CD8-positive, alpha-beta memory T cell (primary cell): ENCODE results near the gene MAGOH. TPM values are rescaled to one million over a fixed set of nuclear protein-coding genes. Genes with fewer than 3 reads are reported as not detected.

ENCODE experiments used
- CTCF ChIA-PET: fragments of 350-600 bp; sonication (Branson Sonifier 250); formaldehyde crosslinking; loops from one replicate; lab custom pipeline; 2021; ENCODE audit warnings: antibody characterized with exemption; lab: Charles Lee
- POLR2A ChIA-PET: fragments of 350-600 bp; sonication (Branson Sonifier 250); formaldehyde crosslinking; loops from one replicate; lab custom pipeline; 2021; ENCODE audit warnings: antibody characterized with exemption; lab: Charles Lee
- DNase-seq, 5 donors: peaks; one replicate each; pipeline versions ENCODE4 v3.0.0 to v3.0.0-alpha.2; 2020 to 2022; ENCODE audit warnings: mixed read lengths in 1 of 5
- H3K27ac ChIP-seq: one replicate; pipeline ENCODE4 v1.7.0; 2013; ENCODE audit warnings: low read depth, mild to moderate bottlenecking, low read length, moderate library complexity
- H3K27me3 ChIP-seq: 2 replicates; pipeline ENCODE4 v1.7.0; 2013; ENCODE audit warnings: low read length, mild to moderate bottlenecking; ENCODE audit not compliant: insufficient read depth, poor library complexity, severe bottlenecking
- H3K36me3 ChIP-seq: 2 replicates; pipeline ENCODE4 v1.7.0; 2013; ENCODE audit warnings: mild to moderate bottlenecking, low read length, moderate library complexity; ENCODE audit not compliant: insufficient read depth
- H3K4me1 ChIP-seq: 2 replicates; pipeline ENCODE4 v1.7.0; 2013; ENCODE audit warnings: mild to moderate bottlenecking, low read length, moderate library complexity; ENCODE audit not compliant: insufficient read depth
- H3K4me3 ChIP-seq: 2 replicates; pipeline ENCODE4 v1.7.0; 2013; ENCODE audit warnings: mild to moderate bottlenecking, low read length
- H3K9me3 ChIP-seq: 2 replicates; pipeline ENCODE4 v1.7.0; 2013; ENCODE audit warnings: mild to moderate bottlenecking, low read length
- H3K27ac Mint-ChIP-seq, 8 donors: one replicate each; pipeline ENCODE4 v1.8.0; 2020 to 2021; ENCODE audit warnings: mixed read lengths in 8 of 8, mild to moderate bottlenecking in 6 of 8, inconsistent platforms in 3 of 8, moderate library complexity in 3 of 8
- H3K27me3 Mint-ChIP-seq, 2 donors: one replicate each; pipeline ENCODE4 v1.8.0; 2020 to 2021; ENCODE audit warnings: mixed read lengths in 2 of 2, mild to moderate bottlenecking in 1 of 2, moderate library complexity in 1 of 2
- H3K36me3 Mint-ChIP-seq, 3 donors: one replicate each; pipeline ENCODE4 v1.8.0; 2020 to 2021; ENCODE audit warnings: mixed read lengths in 3 of 3, inconsistent platforms in 1 of 3, mild to moderate bottlenecking in 1 of 3
- H3K4me1 Mint-ChIP-seq, 3 donors: one replicate each; pipeline ENCODE4 v1.8.0; 2020 to 2021; ENCODE audit warnings: mixed read lengths in 3 of 3, inconsistent platforms in 1 of 3, mild to moderate bottlenecking in 1 of 3
- H3K4me3 Mint-ChIP-seq, 7 donors: one replicate each; pipeline ENCODE4 v1.8.0; 2020 to 2021; ENCODE audit warnings: mixed read lengths in 7 of 7, mild to moderate bottlenecking in 6 of 7, moderate library complexity in 4 of 7, inconsistent platforms in 2 of 7
- H3K9me3 Mint-ChIP-seq, 5 donors: one replicate each; pipeline ENCODE4 v1.8.0; 2020 to 2022; ENCODE audit warnings: mixed read lengths in 5 of 5, mild to moderate bottlenecking in 3 of 5, moderate library complexity in 2 of 5, inconsistent platforms in 1 of 5
- polyA plus RNA-seq: library from polyadenylated mRNA; unstranded; fragments of 300-500 nt; fragmentation: Illumina TruSeq; gene quantifications from one replicate; pipeline ENCODE4 v1.2.3, GENCODE V29; 2021
- total RNA-seq, 2 experiments: library from RNA; stranded (reverse); gene quantifications; one replicate each; pipeline ENCODE4 v1.2.3, GENCODE V29; 2021

Gene MAGOH
- total and polyA plus RNA-seq, 3 experiments from 2014 or later: 121 to 129 (median 127) TPM

DNA sequence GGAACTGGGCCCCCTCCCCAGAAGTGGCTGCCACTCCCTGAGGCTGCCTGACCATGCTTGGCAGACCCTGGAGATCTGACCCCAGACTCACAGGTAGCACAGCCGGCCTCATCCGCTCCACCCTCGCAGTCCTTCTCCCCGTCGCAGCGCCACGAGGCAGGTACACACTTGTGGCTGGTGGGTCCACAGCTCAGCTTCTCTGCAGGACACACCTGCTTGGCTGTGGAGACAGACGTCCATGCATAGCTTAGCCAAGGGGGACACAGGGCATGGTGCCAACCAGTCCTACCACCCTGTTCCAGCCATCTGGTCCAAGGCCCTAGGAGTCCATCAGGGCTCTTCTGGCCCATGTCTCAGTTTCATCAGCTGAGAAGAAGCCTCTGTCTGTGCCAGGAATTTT lies 42.2 kb upstream of the MAGOH start:
- H3K4me3 Mint-ChIP-seq: no peak overlapping the region
- H3K36me3 ChIP-seq: no peaks in the 10 kb centered on the region
- H3K9me3 ChIP-seq: no peaks in the 10 kb centered on the region
- peaks cover 2 to 5% (median 5%) of the 10 kb centered on the region in 3 donors for H3K4me1 Mint-ChIP-seq
- no peaks in the 10 kb centered on the region for H3K27me3 Mint-ChIP-seq
- CTCF ChIA-PET: interaction anchor here (1.5 to 5.8 kb wide), 3 partner anchors 113 to 193 kb away, joined by 5 to 151 read pairs (median 20); no protein-coding TSS in a partner anchor
- H3K27me3 ChIP-seq: no peaks in the 10 kb centered on the region
- DNase-seq: no peak
- H3K4me1 ChIP-seq: peaks cover 4% of the 10 kb centered on the region
- H3K9me3 Mint-ChIP-seq: no peaks in the 10 kb centered on the region
- H3K36me3 Mint-ChIP-seq: peaks cover 0 to 18% (median 3%) of the 10 kb centered on the region in 3 donors
- no peak overlapping the region for H3K27ac Mint-ChIP-seq
- H3K27ac ChIP-seq: no peak overlapping the region
- POLR2A ChIA-PET: no interaction called here
- no peak overlapping the region for H3K4me3 ChIP-seq

DNA sequence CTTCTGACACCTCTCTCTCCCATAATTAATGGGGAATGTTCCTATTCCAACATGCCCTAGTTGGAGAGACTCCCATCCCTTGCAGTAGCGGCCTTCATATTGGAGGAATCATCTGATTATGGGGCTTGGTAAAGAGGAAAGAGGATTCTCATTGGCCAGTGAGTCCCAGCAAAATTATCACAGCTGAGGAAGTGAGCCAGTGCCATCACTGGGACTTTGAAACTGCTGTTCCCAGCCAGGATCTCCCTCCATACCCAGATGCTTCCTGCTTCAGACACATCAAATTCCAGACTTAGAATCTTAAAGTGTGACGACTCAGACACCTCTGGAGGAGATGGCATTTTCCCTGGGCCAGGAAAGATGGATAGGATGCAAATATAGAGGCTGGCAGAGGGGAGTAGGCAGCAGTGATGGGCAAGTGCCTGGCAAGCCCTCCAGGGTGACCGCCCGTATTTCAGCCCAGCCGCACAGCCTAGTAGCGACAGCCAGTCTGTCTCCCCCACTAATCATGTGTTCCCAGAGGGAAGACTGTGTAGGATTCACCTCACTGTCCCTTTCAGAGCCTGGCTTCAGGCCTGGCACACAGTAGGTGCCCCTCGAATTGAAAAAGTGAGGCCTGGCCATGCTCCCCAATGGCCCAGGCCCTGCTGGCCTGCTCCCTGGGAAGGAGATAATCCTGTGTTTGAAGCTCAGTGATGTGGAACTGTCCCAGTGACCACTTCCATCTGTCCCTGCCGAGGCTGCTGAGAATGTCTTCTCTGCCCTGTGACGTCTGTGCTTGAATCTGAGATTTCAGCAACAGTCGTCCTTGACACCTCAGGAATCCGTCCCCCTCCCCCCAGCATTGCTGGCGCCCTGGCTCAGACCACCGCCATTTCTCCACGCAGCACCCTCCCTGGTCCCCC lies 41.2 kb upstream of the MAGOH start:
- no peaks in the 10 kb centered on the region for H3K9me3 Mint-ChIP-seq
- H3K27ac Mint-ChIP-seq: peak overlapping the region in 1 of 8 donors; percentile 22
- no peak overlapping the region for H3K4me3 ChIP-seq
- H3K4me1 Mint-ChIP-seq: peaks cover 2 to 5% (median 5%) of the 10 kb centered on the region in 3 donors
- no peak overlapping the region for H3K27ac ChIP-seq
- H3K27me3 ChIP-seq: no peaks in the 10 kb centered on the region
- H3K4me3 Mint-ChIP-seq: no peak overlapping the region
- H3K4me1 ChIP-seq: peaks cover 4% of the 10 kb centered on the region
- H3K9me3 ChIP-seq: no peaks in the 10 kb centered on the region
- no peak for DNase-seq
- no peaks in the 10 kb centered on the region for H3K36me3 ChIP-seq
- peaks cover 0 to 24% (median 3%) of the 10 kb centered on the region in 3 donors for H3K36me3 Mint-ChIP-seq
- ChIA-PET CTCF (interaction anchor here (0.8 to 5.8 kb wide), 10 partner anchors 9 to 492 kb away, joined by 3 to 151 read pairs (median 8); no protein-coding TSS in a partner anchor), POLR2A (no interaction called here)
- H3K27me3 Mint-ChIP-seq: no peaks in the 10 kb centered on the region

DNA sequence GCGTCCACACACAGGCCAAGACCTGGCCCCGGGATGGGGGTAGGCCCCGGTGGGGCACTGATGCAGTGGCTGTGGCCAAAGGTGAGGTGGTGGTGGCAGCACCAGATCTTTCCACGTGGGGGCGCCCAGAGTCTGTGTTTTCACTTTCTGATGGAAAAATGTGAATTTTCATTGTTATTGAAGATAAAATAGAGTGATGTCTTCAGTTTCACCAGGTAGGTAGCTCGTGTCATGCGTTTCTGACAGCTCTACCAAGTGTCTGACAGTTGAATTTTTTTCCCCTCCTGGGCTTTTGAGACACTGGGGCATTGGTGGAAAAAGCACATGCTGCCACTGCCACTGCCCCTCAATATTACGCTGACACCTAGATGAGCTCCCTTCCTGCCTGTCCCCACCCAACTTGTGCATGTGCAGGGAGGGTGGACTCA lies 40.0 kb upstream of the MAGOH start:
- Histone ChIP-seq H3K27me3 (no peaks in the 10 kb centered on the region), H3K27ac (no peak overlapping the region), H3K36me3 (no peaks in the 10 kb centered on the region), H3K4me1 (peaks cover 4% of the 10 kb centered on the region), H3K9me3 (no peaks in the 10 kb centered on the region), H3K4me3 (no peak overlapping the region)
- CTCF ChIA-PET: interaction anchor here (0.7 to 5.8 kb wide), 32 partner anchors 10 to 493 kb away, joined by 3 to 151 read pairs (median 4); no protein-coding TSS in a partner anchor
- peak overlapping the region in 3 of 8 donors; percentile 27 to 81 (median 66) for H3K27ac Mint-ChIP-seq
- H3K4me1 Mint-ChIP-seq: peaks cover 2 to 5% (median 5%) of the 10 kb centered on the region in 3 donors
- H3K36me3 Mint-ChIP-seq: peaks cover 0 to 29% (median 3%) of the 10 kb centered on the region in 3 donors
- no peak overlapping the region for H3K4me3 Mint-ChIP-seq
- POLR2A ChIA-PET: no interaction called here
- no peaks in the 10 kb centered on the region for H3K27me3 Mint-ChIP-seq
- DNase-seq: peak; percentile 49 to 78 (median 57)
- no peaks in the 10 kb centered on the region for H3K9me3 Mint-ChIP-seq

DNA sequence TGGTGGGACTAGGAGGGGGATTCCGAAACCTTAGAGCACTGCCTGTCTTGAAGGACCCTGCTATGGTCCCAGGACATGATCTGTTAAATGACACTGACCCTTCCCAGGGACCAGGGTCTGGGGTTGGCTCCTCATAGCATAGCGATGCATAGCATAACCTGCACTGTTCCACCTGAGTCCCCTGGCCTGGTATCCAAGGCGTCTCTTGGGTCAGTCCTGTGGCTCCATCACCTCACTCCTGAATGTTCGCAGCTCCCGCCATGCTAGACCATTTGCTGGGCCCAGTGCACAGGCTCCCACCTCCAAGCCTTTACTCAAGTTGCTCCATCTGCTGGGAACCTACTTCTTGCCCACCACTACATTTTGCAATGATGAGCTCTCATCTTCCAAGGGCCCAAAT lies 39.0 kb upstream of the MAGOH start:
- DNase-seq: no peak
- Histone ChIP-seq H3K9me3 (no peaks in the 10 kb centered on the region), H3K27me3 (no peaks in the 10 kb centered on the region), H3K36me3 (no peaks in the 10 kb centered on the region), H3K4me3 (no peak overlapping the region), H3K4me1 (peaks cover 4% of the 10 kb centered on the region), H3K27ac (no peak overlapping the region)
- ChIA-PET POLR2A (no interaction called here), CTCF (interaction anchor here (0.7 to 5.8 kb wide), 10 partner anchors 11 to 209 kb away, joined by 3 to 151 read pairs (median 12); no protein-coding TSS in a partner anchor)
- Mint-ChIP-seq H3K27ac (no peak overlapping the region), H3K36me3 (peaks cover 0 to 31% (median 3%) of the 10 kb centered on the region in 3 donors), H3K4me3 (no peak overlapping the region), H3K4me1 (peaks cover 2 to 5% (median 5%) of the 10 kb centered on the region in 3 donors), H3K9me3 (no peaks in the 10 kb centered on the region), H3K27me3 (no peaks in the 10 kb centered on the region)

DNA sequence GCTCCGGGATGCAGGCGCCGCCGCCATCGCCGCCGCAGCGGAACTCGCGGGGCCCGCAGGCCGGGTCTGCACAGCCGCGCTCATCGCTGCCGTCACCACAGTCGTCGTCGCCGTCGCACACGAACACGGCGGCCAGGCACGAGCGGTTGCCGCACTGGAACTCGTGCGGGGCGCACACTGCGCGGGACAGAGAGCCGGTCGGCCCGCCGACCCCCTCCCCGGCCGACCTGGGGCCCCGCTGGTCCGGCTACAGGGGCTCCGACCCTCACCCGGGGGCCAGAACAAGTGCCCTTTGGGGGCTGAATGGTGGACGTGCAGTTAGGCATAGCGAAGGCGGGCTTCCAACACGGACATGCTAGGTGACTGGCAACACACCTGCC lies 38.6 kb upstream of the MAGOH start:
- H3K27ac Mint-ChIP-seq: no peak overlapping the region
- Histone ChIP-seq H3K27ac (no peak overlapping the region), H3K4me1 (peaks cover 4% of the 10 kb centered on the region), H3K36me3 (no peaks in the 10 kb centered on the region), H3K9me3 (no peaks in the 10 kb centered on the region), H3K27me3 (no peaks in the 10 kb centered on the region), H3K4me3 (no peak overlapping the region)
- CTCF ChIA-PET: interaction anchor here (1.3 to 5.8 kb wide), 9 partner anchors 12 to 209 kb away, joined by 3 to 151 read pairs (median 13); no protein-coding TSS in a partner anchor
- H3K4me3 Mint-ChIP-seq: no peak overlapping the region
- POLR2A ChIA-PET: no interaction called here
- no peak for DNase-seq
- no peaks in the 10 kb centered on the region for H3K27me3 Mint-ChIP-seq
- no peaks in the 10 kb centered on the region for H3K9me3 Mint-ChIP-seq
- H3K4me1 Mint-ChIP-seq: peaks cover 2 to 5% (median 5%) of the 10 kb centered on the region in 3 donors
- peaks cover 0 to 30% (median 2%) of the 10 kb centered on the region in 3 donors for H3K36me3 Mint-ChIP-seq

GRCh38 chr1:53276153-53276901 lies 38.0 kb upstream of the MAGOH start:
- H3K36me3 ChIP-seq: no peaks in the 10 kb centered on the region
- Mint-ChIP-seq H3K4me3 (no peak overlapping the region), H3K27me3 (no peaks in the 10 kb centered on the region), H3K9me3 (no peaks in the 10 kb centered on the region), H3K4me1 (peaks cover 2 to 5% (median 5%) of the 10 kb centered on the region in 3 donors), H3K27ac (no peak overlapping the region), H3K36me3 (peaks cover 0 to 30% (median 0%) of the 10 kb centered on the region in 3 donors)
- peaks cover 4% of the 10 kb centered on the region for H3K4me1 ChIP-seq
- H3K9me3 ChIP-seq: no peaks in the 10 kb centered on the region
- H3K4me3 ChIP-seq: no peak overlapping the region
- ChIA-PET POLR2A (no interaction called here), CTCF (interaction anchor here (1.3 to 2.1 kb wide), 2 partner anchors 40 to 117 kb away, joined by 3 to 8 read pairs; no protein-coding TSS in a partner anchor)
- DNase-seq: no peak
- H3K27me3 ChIP-seq: no peaks in the 10 kb centered on the region
- no peak overlapping the region for H3K27ac ChIP-seq

DNA sequence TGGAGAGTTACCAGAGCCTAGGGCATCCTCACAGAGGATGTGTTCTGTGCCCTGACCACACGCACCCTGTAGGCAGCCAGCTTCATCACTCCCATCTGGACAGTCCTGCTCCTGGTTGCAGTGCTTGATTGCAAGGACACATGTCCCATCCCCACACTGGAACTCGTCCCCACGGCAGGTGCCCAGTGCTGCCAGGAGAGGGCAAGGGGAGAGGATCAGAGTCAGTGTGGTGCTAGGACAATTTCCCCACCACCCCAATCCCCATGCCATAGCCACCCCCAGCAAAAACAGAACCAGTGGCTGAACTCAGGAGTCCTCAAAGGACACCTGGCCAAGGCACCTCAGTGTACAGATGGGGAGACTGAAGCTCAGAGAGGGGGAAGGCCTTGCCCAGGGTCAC lies 37.2 kb upstream of the MAGOH start:
- ChIA-PET CTCF (interaction anchor here (2.1 kb wide), 1 partner anchor 118 kb away, joined by 8 read pairs; no protein-coding TSS in a partner anchor), POLR2A (no interaction called here)
- H3K4me3 Mint-ChIP-seq: no peak overlapping the region
- no peak overlapping the region for H3K4me3 ChIP-seq
- no peaks in the 10 kb centered on the region for H3K9me3 Mint-ChIP-seq
- H3K4me1 ChIP-seq: peaks cover 4% of the 10 kb centered on the region
- no peak for DNase-seq
- H3K36me3 ChIP-seq: no peaks in the 10 kb centered on the region
- H3K9me3 ChIP-seq: no peaks in the 10 kb centered on the region
- H3K4me1 Mint-ChIP-seq: peaks cover 2 to 5% (median 5%) of the 10 kb centered on the region in 3 donors
- H3K27me3 ChIP-seq: no peaks in the 10 kb centered on the region
- no peaks in the 10 kb centered on the region for H3K27me3 Mint-ChIP-seq
- H3K27ac Mint-ChIP-seq: peak overlapping the region in 1 of 8 donors; percentile 61
- H3K27ac ChIP-seq: no peak overlapping the region
- peaks cover 0 to 27% (median 0%) of the 10 kb centered on the region in 3 donors for H3K36me3 Mint-ChIP-seq
